ENCODE results near the gene CCDC77. TPM values are rescaled to one million over a fixed set of nuclear protein-coding genes. Genes with fewer than 3 reads are reported as not detected.

Gene CCDC77
- total and polyA plus RNA-seq, 12 donors = 5.1 to 47.5 (median 9.3) TPM

DNA sequence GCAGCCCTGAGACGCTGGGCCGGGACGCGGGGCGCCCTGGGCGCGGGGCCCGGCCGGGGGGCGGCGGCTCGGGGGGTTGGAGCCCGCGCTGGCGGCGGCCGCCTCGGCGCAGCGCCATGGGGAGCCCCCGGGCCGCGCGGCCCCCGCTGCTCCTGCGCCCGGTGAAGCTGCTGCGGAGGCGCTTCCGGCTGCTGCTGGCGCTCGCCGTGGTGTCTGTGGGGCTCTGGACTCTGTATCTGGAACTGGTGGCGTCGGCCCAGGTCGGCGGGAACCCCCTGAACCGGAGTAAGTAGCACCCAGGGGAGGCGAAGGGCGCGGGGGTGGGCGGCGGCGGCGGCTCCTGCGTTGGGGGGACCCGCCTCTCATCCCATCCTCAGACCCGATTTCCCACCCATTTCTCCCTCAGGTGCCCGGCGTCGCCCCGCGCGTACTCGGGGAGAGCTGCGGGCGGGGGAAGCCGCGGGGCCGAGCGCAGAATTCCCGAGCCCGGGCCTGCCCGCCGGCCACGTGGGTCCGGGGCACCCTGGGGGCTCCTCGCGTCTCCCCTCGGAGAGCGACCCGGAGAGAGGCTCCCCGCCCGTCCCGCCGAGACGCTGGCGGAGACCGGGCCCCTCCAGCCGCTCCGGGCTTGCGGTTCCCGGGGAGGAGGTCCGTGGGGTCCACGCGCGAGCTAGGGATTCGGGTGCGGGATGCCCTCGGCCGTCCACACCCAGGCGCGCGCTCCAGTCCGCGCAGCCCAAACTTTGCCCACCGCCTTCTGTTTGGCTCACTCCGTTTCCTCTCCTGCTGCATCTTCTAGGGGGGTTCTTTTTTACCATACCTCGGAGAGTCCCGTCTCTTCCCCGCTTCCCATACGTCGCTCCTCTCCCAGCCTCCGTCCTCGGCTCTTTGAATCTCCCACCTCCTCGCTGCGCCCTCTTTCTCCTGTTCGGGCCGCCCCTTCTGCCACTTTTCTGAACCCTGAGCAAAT lies 59.1 kb downstream of the CCDC77 start:
- H3K27ac ChIP-seq = peak overlapping the region in 3 of 5 donors; percentile 16 to 76 (median 18)
- H3K4me3 ChIP-seq = peak overlapping the region in 2 of 4 donors; percentile 34 to 79
- TF ChIP-seq, protein P1, sequence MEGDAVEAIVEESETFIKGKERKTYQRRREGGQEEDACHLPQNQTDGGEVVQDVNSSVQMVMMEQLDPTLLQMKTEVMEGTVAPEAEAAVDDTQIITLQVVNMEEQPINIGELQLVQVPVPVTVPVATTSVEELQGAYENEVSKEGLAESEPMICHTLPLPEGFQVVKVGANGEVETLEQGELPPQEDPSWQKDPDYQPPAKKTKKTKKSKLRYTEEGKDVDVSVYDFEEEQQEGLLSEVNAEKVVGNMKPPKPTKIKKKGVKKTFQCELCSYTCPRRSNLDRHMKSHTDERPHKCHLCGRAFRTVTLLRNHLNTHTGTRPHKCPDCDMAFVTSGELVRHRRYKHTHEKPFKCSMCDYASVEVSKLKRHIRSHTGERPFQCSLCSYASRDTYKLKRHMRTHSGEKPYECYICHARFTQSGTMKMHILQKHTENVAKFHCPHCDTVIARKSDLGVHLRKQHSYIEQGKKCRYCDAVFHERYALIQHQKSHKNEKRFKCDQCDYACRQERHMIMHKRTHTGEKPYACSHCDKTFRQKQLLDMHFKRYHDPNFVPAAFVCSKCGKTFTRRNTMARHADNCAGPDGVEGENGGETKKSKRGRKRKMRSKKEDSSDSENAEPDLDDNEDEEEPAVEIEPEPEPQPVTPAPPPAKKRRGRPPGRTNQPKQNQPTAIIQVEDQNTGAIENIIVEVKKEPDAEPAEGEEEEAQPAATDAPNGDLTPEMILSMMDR (IDR thresholded peaks at IDR 0.05) = no peak
- TF ChIP-seq POLR2A (IDR thresholded peaks at IDR 0.05) = no peak
- intact Hi-C loops (cut with DNase I) = no loop called here
- H3K27me3 ChIP-seq = no peaks in the 10 kb centered on the region
- H3K9me3 ChIP-seq (replicated peaks in 1 of 3) = no peaks in the 10 kb centered on the region
- H3K4me1 ChIP-seq (replicated peaks in 1 of 2) = peaks cover 11 to 29% of the 10 kb centered on the region in 2 donors
- 4 to 17% (median 9%) methylated on average over 18 to 108 of the region's 109 CpGs for WGBS, 4 donors
- no peaks in the 10 kb centered on the region for H3K36me3 ChIP-seq (replicated peaks in 1 of 2)
- peak in 6 of 7 donors; percentile 25 to 49 (median 45) for DNase-seq

DNA sequence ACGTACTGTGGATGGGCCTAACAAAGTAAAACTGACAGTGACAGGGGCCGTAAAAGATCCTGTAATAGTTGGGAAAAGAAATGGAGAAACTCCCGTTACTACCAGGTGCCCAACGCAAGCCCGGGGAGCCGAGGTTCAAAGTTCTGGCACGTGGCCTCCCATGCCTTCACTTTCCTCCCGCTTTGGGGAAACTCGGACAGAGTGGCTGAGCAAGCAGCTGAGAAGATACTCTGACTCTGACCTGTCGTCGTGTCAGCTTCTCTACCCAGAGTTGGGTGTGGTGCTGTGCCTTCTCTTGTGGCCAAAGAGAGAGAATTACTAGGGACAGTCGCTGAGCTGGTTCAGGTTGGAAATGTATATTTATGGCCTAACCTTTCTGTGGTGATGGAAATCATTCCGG lies 60.0 kb downstream of the CCDC77 start:
- peak in 4 of 7 donors; percentile 22 to 50 (median 34) for DNase-seq
- Histone ChIP-seq H3K4me3 (peak overlapping the region in 1 of 4 donors; percentile 79), H3K9me3 (replicated peaks in 1 of 3) (no peaks in the 10 kb centered on the region), H3K4me1 (replicated peaks in 1 of 2) (peaks cover 11 to 32% of the 10 kb centered on the region in 2 donors), H3K27me3 (no peaks in the 10 kb centered on the region), H3K27ac (peak overlapping the region in 1 of 5 donors; percentile 18), H3K36me3 (replicated peaks in 1 of 2) (no peaks in the 10 kb centered on the region)
- TF ChIP-seq, protein P1 (IDR thresholded peaks at IDR 0.05) = no peak
- no peak for TF ChIP-seq POLR2A (IDR thresholded peaks at IDR 0.05)
- WGBS, 4 donors = 51 to 72% (median 67%) methylated on average over 11 to 13 of the region's 13 CpGs
- intact Hi-C loops (cut with DNase I) = no loop called here

DNA sequence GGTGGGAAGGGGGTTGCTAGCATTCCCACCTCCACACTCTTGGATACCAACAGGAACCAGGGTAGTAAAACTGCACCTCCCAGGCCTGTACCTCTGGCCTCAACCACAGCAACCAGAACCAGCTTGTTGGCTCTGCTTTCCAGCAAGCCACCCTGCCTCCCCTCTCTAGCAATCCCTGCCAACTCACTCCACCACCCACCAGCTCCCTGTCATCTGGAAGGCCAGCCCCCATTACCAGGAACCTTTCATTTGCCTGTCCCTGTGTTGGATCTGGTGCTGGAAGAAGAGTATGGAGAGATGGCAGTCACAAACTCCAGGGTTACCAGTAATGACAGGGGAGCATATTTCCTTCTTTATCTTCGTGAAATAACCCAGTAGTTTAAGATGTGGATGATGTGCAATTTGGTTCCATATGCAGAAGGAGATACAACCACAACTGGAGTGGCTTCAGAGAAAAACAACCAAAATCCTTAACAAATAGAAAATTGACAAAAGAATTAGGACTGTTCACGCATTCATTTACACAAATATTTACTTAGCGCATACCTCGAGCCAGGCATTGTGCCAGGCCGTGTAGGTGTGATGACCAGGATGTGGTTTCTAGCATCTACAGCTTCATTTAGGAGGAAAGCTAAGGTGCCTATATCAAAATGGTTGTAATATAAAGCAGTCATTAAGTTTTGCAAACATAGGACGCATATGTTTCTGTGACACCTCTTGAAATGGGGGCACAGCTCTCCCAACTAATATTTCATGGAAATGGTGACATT lies 61.7 kb downstream of the CCDC77 start:
- no peak overlapping the region for H3K27ac ChIP-seq
- H3K9me3 ChIP-seq (replicated peaks in 1 of 3) = no peaks in the 10 kb centered on the region
- no peak overlapping the region for H3K4me3 ChIP-seq
- H3K36me3 ChIP-seq (replicated peaks in 1 of 2) = no peaks in the 10 kb centered on the region
- DNase-seq = no peak
- peaks cover 11 to 45% of the 10 kb centered on the region in 2 donors for H3K4me1 ChIP-seq (replicated peaks in 1 of 2)
- intact Hi-C loops (cut with DNase I) = no loop called here
- TF ChIP-seq POLR2A (IDR thresholded peaks at IDR 0.05) = no peak
- TF ChIP-seq, protein P1 (IDR thresholded peaks at IDR 0.05) = no peak
- H3K27me3 ChIP-seq = no peaks in the 10 kb centered on the region
- WGBS, 4 donors = 88 to 92% (median 91%) methylated on average over 6 of the region's 6 CpGs
